OCI-LY7 (cell line): ENCODE measurements around the gene PEX1.

ENCODE experiments used
- CTCF ChIP-seq: fragments of 200-600 bp; sonication (generic); conservative IDR thresholded peaks from 2 replicates; pipeline ENCODE4 v1.5.1; 2014; ENCODE audit warnings: mild to moderate bottlenecking, antibody characterized with exemption, low read length, moderate library complexity, mixed read lengths
- EZH2phosphoT487 ChIP-seq: fragments of 200-600 bp; sonication (generic); IDR thresholded peaks from 2 replicates; pipeline ENCODE4 v1.6.1; 2018; ENCODE audit warnings: low read depth, borderline replicate concordance, mild to moderate bottlenecking, mixed run types, antibody characterized with exemption, low read length, moderate library complexity, mixed read lengths

GRCh38 chr7:92534572-92534971 lies 6.3 kb upstream of the PEX1 start:
- TF ChIP-seq CTCF (no peak), EZH2phosphoT487 (no peak)
